ENCODE results near the gene TERT. TPM values are rescaled to one million over a fixed set of nuclear protein-coding genes. Genes with fewer than 3 reads are reported as not detected.

TERT gene
- total RNA-seq, 1 donor from 2014 or later, result 3.5 TPM

DNA sequence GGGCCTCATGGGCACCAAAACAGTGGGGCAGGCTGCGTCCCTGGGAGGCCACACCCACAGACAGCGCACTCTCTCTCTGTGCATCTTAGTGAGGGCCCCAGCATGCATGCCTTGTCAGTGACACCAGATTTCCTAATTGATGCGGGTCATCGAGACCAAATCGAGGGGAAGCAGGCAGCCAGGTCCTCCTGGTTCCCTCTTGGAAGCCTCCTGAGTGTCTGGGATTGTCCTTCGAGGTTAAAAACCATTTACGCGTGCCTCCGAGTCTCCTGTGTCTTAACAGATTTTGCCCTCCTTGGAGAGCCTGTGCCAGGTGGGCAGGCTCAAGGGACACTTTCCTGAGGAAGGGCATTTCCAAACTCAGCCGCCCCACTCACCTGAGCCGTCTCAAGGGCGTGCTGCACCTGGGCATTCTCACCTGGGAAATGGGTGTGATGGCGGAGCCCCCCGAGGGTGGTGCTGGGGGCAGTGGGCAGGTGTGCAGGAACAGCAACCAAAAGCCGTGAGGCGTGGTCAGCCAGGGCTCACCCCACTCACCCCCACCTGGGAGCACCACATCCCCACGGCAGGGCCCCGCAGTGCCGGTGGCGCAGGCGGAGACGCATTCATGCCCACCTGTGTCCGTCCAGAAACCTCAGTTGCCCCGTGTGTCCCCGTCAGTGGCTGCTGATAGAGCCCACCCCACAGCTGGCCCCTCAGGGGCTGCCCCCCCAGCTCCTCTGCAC is 90.7 kb downstream of the TERT start:
- Mint-ChIP-seq H3K27me3 (peaks cover 5% of the 10 kb centered on the region), H3K9me3 (ENCODE audit: low read depth) (no peaks in the 10 kb centered on the region), H3K27ac (no peak overlapping the region), H3K4me3 (ENCODE audit: low read depth) (no peak overlapping the region), H3K36me3 (ENCODE audit: insufficient read depth) (no peaks in the 10 kb centered on the region), H3K4me1 (ENCODE audit: low read depth) (peaks cover 16% of the 10 kb centered on the region)
- TF ChIP-seq, protein P1, sequence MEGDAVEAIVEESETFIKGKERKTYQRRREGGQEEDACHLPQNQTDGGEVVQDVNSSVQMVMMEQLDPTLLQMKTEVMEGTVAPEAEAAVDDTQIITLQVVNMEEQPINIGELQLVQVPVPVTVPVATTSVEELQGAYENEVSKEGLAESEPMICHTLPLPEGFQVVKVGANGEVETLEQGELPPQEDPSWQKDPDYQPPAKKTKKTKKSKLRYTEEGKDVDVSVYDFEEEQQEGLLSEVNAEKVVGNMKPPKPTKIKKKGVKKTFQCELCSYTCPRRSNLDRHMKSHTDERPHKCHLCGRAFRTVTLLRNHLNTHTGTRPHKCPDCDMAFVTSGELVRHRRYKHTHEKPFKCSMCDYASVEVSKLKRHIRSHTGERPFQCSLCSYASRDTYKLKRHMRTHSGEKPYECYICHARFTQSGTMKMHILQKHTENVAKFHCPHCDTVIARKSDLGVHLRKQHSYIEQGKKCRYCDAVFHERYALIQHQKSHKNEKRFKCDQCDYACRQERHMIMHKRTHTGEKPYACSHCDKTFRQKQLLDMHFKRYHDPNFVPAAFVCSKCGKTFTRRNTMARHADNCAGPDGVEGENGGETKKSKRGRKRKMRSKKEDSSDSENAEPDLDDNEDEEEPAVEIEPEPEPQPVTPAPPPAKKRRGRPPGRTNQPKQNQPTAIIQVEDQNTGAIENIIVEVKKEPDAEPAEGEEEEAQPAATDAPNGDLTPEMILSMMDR (IDR thresholded peaks at IDR 0.05; ENCODE audit: unreplicated experiment), result no peak
- no peak for DNase-seq (ENCODE audit: low spot score, unreplicated experiment)

GRCh38 chr5:1203311-1203967 is 91.4 kb downstream of the TERT start:
- no peaks in the 10 kb centered on the region for H3K36me3 Mint-ChIP-seq (ENCODE audit: insufficient read depth)
- no peak overlapping the region for H3K4me3 Mint-ChIP-seq (ENCODE audit: low read depth)
- TF ChIP-seq, protein P1 (IDR thresholded peaks at IDR 0.05; ENCODE audit: unreplicated experiment), result no peak
- H3K27ac Mint-ChIP-seq, result no peak overlapping the region
- H3K9me3 Mint-ChIP-seq (ENCODE audit: low read depth), result no peaks in the 10 kb centered on the region
- no peak for DNase-seq (ENCODE audit: low spot score, unreplicated experiment)
- H3K4me1 Mint-ChIP-seq (ENCODE audit: low read depth), result peaks cover 16% of the 10 kb centered on the region
- peaks cover 5% of the 10 kb centered on the region for H3K27me3 Mint-ChIP-seq

Small RNA genes lying within 50 kb of the gene (microRNA-seq; reads per million reads assigned to microRNA genes)
- not detected for gene MIR4457 (ENCODE audit: borderline number of aligned reads, unreplicated experiment)

Other genes with a start within 250 kb of the TERT start
- gene SLC12A7, start 183.0 kb downstream of the TERT start, total RNA-seq, result 76.3 and 80.8 TPM in 2 replicates
- 2.2 and 2.6 TPM in 2 replicates for gene SLC6A19, start 93.5 kb downstream of the TERT start, total RNA-seq
- gene SLC6A18, start 69.7 kb downstream of the TERT start, total RNA-seq, result not detected in 2 replicates
- gene CLPTM1L, start 50.0 kb upstream of the TERT start, total RNA-seq, result 90.3 and 95.4 TPM in 2 replicates
- gene SLC6A3, start 150.4 kb upstream of the TERT start, total RNA-seq, result not detected in 2 replicates
- gene LPCAT1, start 228.9 kb upstream of the TERT start, total RNA-seq, result 73.3 and 76.4 TPM in 2 replicates